ENCODE results near the gene HAPSTR1. TPM values are rescaled to one million over a fixed set of nuclear protein-coding genes. Genes with fewer than 3 reads are reported as not detected.
"Not testable (repeated sequence)": the region's sequence is repeated elsewhere in the genome, so short reads cannot be mapped to it uniquely, and the experiment has no call there.

Gene HAPSTR1, protein sequence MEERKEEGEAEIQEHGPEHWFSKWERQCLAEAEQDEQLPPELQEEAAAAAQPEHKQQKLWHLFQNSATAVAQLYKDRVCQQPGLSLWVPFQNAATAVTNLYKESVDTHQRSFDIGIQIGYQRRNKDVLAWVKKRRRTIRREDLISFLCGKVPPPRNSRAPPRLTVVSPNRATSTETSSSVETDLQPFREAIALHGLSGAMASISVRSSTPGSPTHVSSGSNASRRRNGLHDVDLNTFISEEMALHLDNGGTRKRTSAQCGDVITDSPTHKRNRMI
- total RNA-seq (ENCODE audit: unreplicated experiment): 143 TPM
- long read RNA-seq, full-length matches to known transcripts: 1 of 1 reads
- long read RNA-seq, partial matches to known transcripts: 0 of 1 reads
- long read RNA-seq, other reads (novel, unspliced or antisense): 0 of 1 reads

DNA sequence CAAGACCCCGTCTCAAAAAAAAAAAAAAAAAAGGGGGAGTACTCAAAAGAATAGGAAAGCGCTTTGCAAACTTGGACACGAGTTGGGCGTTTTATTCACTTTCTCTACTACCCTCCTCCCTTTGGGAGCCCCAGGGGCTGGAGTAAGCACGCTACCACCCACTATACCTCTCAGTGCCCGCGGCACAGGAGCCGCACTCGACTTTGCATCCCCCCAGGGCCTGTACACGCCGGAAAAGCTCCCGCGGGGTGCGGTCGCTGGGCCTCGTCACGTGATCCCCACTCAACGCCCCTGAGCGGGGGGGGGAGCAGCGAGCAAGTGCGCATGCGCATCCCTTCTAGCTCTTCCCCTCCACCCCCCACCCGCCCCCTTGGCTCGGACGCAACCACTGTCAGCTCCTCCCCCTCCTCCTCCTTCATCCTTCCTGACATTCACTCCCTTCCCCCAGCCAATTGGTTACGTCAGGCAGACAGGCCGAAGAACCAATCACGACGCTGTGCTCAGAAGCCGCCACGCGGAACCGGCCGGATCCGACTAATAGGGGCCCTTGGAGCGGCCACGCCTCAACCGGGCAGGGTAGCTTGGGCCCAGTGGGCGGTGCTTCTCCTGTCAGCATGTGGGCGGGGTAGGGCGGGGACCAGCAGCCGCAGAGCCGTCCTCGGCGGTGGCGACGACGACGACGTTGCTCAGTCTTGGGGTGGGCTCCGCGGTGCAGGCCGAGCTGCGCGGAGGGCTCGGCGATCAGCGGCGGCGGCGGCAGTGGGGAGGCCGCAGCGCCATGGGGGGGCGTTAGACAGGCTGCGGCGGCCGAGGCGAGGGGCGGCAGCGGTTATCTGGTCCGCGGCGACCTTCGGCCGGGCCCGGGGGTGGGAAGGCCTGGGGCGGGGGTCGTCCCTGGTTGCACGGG, at the start of gene HAPSTR1:
Gene HAPSTR1, plus strand, starts transcription at position 685 of the 907 bp plus-strand sequence. CDS start 401 bp downstream, outside the sequence.
- peaks cover 17% of the 10 kb centered on the region for H3K9me3 Mint-ChIP-seq (ENCODE audit: unreplicated experiment)
- H3K36me3 Mint-ChIP-seq (ENCODE audit: unreplicated experiment): peaks cover 9% of the 10 kb centered on the region
- peaks cover 16% of the 10 kb centered on the region for H3K27me3 Mint-ChIP-seq (ENCODE audit: unreplicated experiment)
- peak; percentile 99 for DNase-seq
- peak within 1 kb of the TSS; percentile 75 for H3K27ac Mint-ChIP-seq (ENCODE audit: unreplicated experiment)
- TF ChIP-seq, protein P1, sequence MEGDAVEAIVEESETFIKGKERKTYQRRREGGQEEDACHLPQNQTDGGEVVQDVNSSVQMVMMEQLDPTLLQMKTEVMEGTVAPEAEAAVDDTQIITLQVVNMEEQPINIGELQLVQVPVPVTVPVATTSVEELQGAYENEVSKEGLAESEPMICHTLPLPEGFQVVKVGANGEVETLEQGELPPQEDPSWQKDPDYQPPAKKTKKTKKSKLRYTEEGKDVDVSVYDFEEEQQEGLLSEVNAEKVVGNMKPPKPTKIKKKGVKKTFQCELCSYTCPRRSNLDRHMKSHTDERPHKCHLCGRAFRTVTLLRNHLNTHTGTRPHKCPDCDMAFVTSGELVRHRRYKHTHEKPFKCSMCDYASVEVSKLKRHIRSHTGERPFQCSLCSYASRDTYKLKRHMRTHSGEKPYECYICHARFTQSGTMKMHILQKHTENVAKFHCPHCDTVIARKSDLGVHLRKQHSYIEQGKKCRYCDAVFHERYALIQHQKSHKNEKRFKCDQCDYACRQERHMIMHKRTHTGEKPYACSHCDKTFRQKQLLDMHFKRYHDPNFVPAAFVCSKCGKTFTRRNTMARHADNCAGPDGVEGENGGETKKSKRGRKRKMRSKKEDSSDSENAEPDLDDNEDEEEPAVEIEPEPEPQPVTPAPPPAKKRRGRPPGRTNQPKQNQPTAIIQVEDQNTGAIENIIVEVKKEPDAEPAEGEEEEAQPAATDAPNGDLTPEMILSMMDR (IDR thresholded peaks at IDR 0.05; ENCODE audit: partially characterized antibody, unreplicated experiment): no peak
- H3K4me3 Mint-ChIP-seq (ENCODE audit: unreplicated experiment): peak within 1 kb of the TSS; percentile 91
- H3K4me1 Mint-ChIP-seq (ENCODE audit: low read depth, unreplicated experiment): peaks cover 12% of the 10 kb centered on the region

DNA sequence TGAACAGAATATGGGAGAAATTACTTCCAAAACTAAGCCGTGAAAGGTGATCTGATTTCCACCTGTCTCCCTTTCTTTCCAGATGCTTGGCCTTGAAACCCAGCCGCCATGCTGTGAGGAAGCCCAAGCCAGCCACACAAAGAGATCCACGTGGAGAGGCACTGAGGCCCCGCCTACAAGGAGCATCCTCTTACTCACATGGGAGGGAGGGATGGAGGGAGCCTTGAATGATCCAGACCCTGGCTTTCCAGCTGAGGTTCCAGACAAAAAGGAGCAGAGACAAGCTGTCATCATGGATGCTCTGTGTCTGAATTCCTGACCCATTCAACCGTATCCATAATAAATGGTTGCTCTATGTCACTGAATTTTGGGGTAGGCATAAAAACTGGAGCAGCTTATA, 48.9 kb upstream of the HAPSTR1 start:
- peaks cover 4% of the 10 kb centered on the region for H3K4me1 Mint-ChIP-seq (ENCODE audit: low read depth, unreplicated experiment)
- H3K9me3 Mint-ChIP-seq (ENCODE audit: unreplicated experiment): peaks cover 4% of the 10 kb centered on the region
- H3K36me3 Mint-ChIP-seq (ENCODE audit: unreplicated experiment): peaks cover 13% of the 10 kb centered on the region
- no peaks in the 10 kb centered on the region for H3K27me3 Mint-ChIP-seq (ENCODE audit: unreplicated experiment)
- no peak overlapping the region for H3K27ac Mint-ChIP-seq (ENCODE audit: unreplicated experiment)
- DNase-seq: no peak
- TF ChIP-seq, protein P1 (IDR thresholded peaks at IDR 0.05; ENCODE audit: partially characterized antibody, unreplicated experiment): no peak
- H3K4me3 Mint-ChIP-seq (ENCODE audit: unreplicated experiment): no peak overlapping the region

DNA sequence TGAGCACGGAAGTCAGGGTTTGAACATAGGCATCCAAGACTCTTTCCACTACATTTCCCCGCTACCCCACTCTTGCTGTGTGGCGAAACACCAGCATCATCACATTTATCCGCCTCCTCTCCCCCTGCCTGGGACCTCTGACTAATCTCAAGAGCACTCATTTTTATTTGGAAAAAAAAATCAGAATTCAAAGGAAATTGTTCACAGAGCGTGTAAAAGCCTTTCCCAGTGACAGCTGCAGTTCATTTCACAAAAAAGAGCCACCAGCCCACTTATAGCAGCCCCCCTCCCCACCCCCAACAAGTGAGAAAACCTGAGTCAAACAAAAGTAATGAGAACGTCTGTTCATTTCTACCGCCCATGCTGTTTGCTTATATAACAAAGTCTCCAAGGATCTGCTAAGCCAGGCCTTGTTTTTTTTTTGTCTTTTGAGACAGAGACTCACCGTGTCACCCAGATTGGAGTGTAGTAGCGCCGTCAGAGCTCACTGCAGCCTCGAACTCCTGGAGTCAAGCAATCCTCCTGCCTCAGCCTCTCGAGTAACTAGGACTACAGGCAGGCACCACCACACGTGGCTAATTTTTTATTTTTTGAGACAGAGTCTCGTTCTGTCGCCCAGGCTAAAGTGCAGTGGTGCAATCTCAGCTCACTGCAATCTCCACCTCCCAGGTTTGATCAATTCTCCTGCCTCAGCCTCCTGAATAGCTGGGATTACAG, 48.3 kb upstream of the HAPSTR1 start:
- Mint-ChIP-seq H3K9me3 (ENCODE audit: unreplicated experiment) (peaks cover 4% of the 10 kb centered on the region), H3K4me1 (ENCODE audit: low read depth, unreplicated experiment) (peaks cover 4% of the 10 kb centered on the region), H3K36me3 (ENCODE audit: unreplicated experiment) (peaks cover 13% of the 10 kb centered on the region), H3K27ac (ENCODE audit: unreplicated experiment) (peak overlapping the region; percentile 48), H3K4me3 (ENCODE audit: unreplicated experiment) (no peak overlapping the region), H3K27me3 (ENCODE audit: unreplicated experiment) (peaks cover under 1% of the 10 kb centered on the region)
- DNase-seq: no peak
- TF ChIP-seq, protein P1 (IDR thresholded peaks at IDR 0.05; ENCODE audit: partially characterized antibody, unreplicated experiment): no peak

DNA sequence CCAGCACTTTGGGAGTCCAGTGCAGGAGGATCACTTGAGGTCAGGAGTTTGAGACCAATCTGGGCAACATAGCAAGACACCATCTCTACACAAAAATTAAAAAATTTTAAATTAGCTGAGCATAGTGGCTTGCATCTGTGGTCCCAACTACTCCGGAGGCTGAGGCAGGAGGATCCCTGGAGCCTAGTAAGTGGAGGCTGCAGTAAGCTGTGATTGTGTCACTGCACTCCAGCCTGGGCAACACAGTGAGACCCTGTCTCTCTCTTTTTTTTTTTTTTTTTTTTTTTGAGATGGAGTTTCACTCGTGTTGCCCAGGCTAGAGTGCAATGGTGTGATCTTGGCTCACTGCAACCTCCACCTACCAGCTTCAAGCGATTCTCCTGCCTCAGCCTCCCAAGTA, 45.9 kb upstream of the HAPSTR1 start:
- H3K27ac Mint-ChIP-seq (ENCODE audit: unreplicated experiment); H3K4me1 Mint-ChIP-seq (ENCODE audit: low read depth, unreplicated experiment); DNase-seq; H3K27me3 Mint-ChIP-seq (ENCODE audit: unreplicated experiment); H3K9me3 Mint-ChIP-seq (ENCODE audit: unreplicated experiment); H3K4me3 Mint-ChIP-seq (ENCODE audit: unreplicated experiment): not testable (repeated sequence)
- peaks cover 13% of the 10 kb centered on the region for H3K36me3 Mint-ChIP-seq (ENCODE audit: unreplicated experiment)

DNA sequence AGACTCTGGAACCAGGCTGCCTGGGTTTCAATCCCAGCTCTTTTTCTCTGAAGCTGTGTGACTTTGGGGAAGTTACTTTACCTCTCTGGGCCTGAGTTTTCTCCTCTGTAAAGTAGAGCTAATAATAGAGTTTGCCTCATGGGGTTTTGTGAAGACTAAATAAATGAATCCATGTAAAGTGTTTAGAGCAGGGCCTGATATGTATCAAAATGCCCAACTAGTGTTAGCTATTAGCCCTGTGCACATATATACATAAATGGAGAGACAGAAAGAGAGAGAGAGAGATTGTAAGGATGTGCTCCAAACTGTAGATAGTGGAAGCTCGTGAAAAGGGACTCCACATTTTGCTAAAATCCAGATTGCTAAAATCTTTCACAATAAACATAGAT, 44.8 kb upstream of the HAPSTR1 start:
- Mint-ChIP-seq H3K27me3 (ENCODE audit: unreplicated experiment) (peaks cover 2% of the 10 kb centered on the region), H3K4me3 (ENCODE audit: unreplicated experiment) (no peak overlapping the region), H3K4me1 (ENCODE audit: low read depth, unreplicated experiment) (peaks cover 4% of the 10 kb centered on the region), H3K9me3 (ENCODE audit: unreplicated experiment) (peaks cover 4% of the 10 kb centered on the region), H3K27ac (ENCODE audit: unreplicated experiment) (no peak overlapping the region), H3K36me3 (ENCODE audit: unreplicated experiment) (peaks cover 13% of the 10 kb centered on the region)
- no peak for DNase-seq
- TF ChIP-seq, protein P1 (IDR thresholded peaks at IDR 0.05; ENCODE audit: partially characterized antibody, unreplicated experiment): no peak

Measured in glutamatergic neuron (in vitro differentiated cells).